GM21825 (cell line): ENCODE measurements around the gene SGO2.
"Not testable (repeated sequence)": the region's sequence is repeated elsewhere in the genome, so short reads cannot be mapped to it uniquely, and the experiment has no call there.

Source experiments
- ATAC-seq: cut with Tn5 transposase; IDR thresholded peaks from one replicate; pipeline ENCODE4 v1.9.1; 2021; ENCODE audit warnings: mild to moderate bottlenecking, moderate library complexity; ENCODE audit not compliant: unreplicated experiment

The SGO2 gene

DNA sequence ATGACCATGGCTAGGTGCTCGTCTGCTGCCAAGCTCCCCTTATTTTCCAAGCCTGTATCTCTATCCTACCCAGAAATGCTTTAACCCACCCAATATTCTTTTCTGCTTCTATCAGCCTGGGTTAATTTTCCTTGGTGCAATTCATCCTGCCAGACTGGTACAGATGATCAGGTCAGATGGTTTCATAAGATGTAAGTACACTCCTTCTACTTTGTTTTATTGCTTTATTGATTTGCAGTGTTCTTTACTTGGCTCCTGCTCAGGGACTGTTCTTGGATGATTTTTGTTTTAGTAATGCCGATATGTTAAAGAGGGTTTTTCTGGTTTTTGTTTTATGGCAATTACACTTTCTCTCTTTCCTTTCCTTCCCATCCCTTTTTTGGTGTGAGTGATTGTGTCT lies 2.4 kb upstream of the SGO2 start:
- ATAC-seq = no peak

DNA sequence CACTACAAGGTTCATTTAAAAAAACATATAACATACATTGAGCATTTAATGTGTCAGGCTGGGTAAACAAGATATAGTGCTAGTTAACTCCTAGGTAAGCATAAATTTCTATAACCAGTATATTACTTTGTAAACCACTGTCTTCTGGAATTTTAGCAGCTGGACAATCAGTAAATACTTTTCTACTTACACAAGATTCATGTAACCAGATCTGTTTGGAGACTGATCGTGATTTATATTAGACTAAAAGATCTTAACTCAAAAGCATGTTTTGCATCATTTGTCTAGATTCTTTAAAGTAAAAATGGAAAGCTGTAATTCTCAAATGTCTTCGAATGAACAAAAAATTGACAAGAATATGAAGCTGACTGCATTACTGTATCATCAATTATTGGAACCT lies 941 bp upstream of the SGO2 start:
- no peak for ATAC-seq

DNA sequence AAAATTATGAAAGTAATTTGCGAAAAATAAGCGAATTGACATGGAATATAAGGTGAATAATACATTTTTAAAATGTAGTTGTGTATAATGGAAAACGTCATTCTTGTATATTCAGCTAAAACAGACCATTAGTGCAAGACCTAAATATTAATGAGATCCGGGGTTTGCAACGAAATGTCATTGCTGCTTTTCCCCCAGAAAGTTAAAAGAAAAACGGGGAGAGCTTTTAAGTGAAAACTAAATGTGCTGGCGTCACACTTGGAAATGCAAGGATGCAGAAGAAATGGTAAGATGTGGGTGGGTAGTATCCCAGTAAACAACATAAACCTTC lies 491 bp upstream of the SGO2 start:
- ATAC-seq = no peak

DNA sequence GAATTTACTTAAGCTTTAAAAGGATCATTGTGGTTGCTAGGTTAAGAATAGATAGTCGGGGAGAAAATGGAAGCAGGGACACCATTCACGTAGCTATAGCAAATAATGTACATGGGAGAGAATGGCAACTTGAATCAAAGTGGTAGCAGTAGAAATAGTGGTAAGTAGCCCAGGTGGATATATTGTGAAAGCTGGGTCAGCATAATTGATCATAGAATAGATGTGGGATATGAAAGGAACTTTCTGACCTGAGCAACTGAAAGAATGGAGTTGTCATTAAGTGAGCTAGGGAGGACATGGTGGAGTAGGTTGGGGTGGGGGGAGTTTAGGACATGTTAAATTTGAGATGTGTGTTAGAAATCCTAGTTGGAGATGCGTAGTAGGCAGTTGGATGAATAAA lies 2.2 kb downstream of the SGO2 start:
- no peak for ATAC-seq

DNA sequence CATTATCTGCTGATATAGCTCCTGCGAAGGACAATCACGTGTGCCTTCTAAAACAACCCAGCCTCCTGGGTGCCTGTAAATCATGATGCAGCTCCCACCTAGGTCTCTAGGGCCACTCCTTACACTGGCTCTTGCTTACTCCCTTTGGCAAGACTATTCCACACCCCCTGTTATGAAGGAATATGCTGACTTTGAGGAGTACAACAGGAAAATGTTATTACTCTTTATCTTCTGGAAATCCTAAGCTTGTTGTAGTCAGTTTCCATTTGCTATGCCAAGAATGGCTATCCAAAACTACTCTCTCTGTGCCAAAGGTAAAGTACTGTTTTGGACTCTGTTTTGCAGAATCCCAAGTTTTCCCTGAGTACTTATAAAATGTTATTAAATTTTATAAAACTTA lies 7.7 kb downstream of the SGO2 start:
- ATAC-seq = no peak

DNA sequence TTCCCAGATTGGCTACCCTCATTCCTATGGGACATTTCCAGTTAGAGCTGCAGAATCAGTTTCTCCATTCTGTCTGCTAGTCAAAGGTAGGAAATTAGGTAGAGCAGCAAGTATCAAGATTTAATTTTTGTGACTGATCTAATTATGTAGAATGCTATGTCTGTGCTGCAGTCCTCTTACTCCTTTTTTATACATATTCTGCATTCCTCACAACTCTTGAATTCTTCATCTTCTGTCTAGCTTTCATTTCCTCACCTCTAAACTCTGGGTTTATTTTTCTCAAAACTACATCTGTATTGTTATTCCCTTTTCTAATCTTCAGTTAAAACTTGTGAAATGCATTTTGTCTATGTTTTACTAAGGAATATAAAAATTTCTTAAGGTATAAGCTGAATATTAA lies 8.6 kb downstream of the SGO2 start:
- ATAC-seq = no peak

DNA sequence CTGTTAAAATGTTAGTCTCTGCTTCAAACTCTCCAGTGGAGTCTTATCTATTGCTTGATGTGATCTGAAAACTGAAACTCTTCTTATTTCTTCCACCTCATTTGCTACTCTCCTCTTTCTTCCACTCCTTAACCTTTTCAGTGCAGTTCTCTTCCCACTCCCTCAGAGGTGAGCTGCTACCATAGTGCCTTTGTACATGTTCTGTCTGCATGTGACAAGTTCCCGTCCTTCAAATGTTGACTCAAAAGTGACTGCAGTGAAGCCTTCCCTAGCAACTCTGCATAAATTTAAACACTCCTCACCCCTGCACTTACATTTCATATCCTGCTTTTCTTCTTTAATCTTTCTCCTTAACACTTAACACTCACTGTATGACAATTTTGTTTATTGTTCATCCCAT lies 12.1 kb downstream of the SGO2 start:
- ATAC-seq = no peak

DNA sequence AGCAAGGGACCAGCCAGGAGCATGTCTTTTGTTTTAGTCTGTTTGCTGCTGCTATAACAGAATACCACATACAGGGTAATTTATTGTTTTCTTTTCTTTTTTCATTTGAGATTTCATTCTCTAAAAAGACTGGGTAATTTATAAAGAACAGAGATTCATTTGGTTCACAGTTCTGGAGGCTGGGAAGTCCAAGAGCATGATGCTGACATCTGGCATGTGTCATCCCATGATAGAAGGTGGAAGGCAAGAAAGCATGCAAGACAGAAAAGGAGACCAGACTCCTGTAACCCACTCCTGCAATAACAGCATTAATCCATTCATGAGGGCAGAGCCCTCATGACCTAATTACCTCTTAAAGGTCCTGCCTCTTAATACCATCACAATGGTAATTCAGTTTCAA lies 14.8 kb downstream of the SGO2 start:
- no peak for ATAC-seq

DNA sequence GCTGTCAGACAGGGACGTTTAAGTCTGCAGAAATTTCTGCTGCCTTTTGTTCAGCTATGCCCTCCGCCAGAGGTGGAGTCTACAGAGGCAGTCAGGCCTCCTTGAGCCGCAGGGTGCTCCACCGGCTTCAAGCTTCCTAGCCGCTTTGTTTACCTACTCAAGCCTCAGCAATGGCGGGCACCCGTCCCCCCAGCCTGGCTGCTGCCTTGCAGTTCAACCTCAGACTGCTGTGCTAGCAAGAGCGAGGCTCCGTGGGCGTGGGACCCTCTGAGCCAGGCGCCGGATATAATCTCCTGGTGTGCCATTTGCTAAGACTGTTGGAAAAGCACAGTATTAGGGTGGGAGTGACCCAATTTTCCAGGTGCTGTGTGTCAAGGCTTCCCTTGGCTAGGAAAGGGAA lies 40.6 kb downstream of the SGO2 start:
- not testable (repeated sequence) for ATAC-seq

DNA sequence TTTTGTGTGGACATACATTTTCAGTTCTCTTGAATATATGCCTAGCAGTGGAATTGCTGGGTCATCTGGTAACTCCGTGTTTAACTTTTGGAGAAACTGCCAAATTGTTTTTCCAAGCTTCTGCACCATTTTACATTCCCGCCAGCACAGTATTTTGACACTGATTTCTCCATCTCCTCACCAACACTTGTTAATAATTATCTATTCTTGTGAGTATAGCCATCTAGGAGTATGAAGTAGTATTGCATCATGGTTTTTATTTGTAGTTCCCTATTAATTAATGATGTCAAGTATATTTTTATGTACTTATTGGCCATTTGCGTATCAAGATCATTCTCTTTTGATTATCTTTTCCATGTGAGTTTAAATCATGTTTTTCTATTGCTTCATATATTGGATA lies 41.9 kb downstream of the SGO2 start:
- no peak for ATAC-seq

DNA sequence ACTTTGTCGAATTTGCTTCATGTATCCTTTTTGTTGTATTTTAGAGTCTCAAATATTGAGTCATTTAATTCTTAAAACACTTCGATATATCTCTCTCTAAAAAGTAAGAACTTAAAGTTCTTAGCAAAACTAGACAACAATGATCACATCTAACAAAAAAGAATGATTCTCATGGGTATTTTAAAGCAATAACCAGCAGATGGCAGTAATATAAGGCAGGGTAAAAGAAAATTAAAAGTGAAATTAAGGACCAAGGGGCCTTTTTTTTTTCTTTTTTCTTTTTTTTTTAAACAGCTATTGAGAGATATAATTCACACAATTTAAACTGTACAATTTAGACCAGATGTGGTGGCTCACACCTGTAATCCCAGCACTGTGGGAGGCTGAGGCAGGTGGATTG lies 50.0 kb downstream of the SGO2 start:
- no peak for ATAC-seq

DNA sequence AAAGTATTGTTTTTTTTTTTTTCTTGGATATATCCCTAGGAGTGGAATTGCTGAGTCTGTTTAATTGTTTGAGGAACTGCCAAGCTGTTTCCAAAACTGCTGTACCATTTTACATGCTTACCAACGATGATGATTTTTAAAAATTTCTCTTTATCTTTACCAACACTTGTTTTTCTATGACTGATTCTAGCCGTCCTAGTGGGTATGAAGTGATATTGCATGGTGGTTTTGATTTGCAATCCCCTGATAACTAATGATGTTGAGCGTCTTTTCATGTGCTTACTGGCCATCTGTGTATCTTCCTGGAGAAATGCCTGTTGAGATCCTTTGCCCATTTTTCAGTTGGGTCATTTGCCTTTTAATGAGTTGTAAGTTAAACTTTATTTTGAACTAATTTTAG lies 51.0 kb downstream of the SGO2 start:
- no peak for ATAC-seq

DNA sequence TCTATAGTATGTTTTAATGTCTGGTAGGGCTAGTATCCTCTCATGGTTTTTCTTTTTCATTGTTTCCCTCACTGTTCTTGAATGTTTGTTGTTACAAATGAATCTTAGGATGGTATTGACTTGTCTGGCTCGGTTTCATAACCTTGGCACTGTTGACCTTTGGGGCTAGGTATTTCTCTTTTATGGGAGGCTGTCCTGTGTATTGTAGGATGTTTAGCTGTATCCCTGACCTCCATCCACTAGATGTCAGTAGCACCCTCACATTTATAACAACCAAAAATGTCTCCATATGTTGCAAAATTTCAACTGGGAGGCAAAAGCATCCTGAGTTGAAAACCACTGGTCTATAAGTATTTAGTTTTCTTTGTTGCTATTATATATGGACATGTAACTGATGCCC lies 52.8 kb downstream of the SGO2 start:
- no peak for ATAC-seq

DNA sequence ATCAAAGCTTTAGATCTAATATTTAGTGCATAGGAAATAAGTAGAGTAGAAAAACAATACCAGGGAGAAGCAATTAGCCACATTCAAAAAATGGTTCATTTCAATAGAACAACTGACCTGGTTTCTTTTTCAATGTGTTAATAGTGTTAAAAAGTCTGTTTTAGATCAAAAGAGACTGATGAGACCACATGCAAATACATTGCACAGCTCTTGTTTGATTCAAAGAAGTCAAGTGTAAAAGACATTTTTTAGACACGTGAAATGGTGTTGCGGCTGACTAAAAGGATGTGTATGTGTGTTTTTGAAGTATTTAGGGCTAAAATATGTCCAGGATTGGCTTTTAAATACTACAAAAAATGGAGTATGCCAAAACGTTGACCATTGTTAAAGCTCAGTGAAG lies 58.6 kb downstream of the SGO2 start:
- ATAC-seq = no peak

DNA sequence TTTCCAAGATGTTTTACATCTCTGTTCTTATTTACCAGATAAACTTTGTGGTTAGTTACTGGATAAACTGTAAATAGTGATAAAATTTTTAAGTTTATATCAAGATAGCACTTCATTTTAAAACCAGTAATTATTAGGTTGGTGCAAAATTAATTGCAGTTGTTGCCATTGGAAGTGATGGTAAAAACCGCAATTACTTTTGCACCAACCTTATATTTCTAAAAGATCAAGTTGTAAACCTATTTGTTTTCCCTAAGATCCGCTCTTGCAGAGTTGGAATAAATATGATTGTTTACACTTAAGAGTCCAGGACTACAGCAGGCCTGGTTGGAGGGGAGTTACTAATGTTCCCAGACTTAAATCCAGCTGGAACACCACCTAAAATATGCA lies 59.3 kb downstream of the SGO2 start:
- ATAC-seq = no peak

DNA sequence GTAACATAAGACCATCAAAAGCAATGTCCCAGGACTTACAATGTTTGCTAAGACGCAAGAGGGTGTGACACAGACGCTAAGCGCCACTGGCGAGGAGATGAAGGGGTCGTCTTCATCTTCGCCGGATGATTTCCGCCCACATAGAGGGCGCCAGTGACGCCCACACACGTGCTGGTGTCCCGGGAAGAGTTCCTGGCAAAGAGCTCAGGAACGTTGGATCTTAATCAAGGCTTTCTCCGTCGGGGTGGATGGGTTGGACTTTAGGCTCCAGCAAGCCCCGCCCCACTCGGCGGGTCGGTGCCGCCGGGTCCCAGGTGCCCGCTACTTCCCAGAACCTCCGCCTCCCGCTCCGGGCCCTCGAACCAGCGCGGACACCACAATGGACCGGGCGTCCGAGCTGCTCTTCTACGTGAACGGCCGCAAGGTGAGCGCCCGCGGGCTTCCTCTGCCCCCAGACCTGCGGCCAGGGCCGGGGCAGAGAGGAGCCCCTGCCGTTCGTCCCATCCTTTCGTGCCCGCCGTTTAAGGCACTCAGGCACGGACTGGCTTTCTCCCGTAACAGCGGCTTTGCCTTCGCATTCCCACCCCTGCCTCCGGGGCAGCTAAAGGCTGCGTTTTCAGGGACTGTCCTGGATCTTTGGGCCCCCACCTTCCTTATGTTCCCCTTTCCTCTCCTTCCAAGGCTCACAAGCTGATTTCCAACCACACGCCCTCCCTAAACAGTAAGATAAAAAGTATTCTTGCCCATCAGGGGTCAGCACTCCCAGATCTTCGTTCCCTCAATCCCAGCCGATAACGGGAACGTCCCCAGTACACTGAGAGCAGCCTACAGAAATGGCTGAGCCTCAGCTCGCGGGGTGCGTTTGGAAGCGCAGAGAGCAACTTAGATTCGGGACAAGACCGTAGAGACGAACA lies 60.0 kb downstream of the SGO2 start, which contains the start of gene AOX1:
Gene AOX1, plus strand, starts transcription at position 285 of the 914 bp plus-strand sequence. Its CDS starts 95 bp downstream, at position 380.
- no peak for ATAC-seq

DNA sequence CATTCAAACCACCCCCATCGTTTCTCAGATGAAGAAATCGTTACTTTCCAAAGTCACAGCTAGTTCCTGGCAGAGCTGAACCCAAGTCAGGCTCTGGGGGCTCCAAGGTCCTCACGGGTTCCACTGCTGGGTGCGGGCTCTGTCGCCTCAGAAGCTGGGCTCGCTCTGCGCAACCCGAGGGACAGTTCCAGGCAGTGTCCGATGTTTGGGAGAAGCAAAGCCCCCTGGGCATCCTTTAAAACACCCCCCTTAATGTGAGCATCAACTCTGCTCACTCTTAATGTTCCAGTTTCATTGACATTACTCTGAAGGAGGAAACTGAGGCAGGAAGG lies 60.6 kb downstream of the SGO2 start:
- ATAC-seq = no peak

DNA sequence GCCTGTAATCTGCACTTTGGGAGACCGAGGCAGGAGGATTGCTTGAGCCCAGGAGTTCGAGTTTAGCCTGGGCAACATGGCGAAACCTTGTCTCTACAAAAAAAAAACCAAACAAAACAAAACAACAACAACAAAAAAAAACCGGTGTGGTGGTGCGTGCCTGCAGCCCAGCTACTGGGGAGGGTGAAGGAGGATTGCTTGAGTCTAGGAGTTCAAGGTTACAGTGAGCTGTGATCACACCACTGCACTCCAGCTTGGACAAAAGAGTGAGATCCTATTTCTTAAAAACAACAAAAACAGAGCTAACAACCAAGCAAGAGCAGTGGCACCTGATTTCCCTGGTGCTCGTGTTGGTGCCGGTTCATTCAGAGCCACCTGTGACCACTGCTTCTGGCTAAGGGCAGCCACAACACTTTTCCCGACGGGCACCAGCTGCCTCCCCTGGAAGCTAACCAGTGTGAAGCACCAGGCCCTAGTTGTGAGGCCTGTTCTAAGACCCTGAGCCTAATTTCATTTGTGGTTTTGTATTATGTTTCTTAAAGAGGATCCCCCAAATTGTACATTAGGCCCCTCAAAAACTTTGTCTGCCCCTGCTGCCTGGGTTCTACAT lies 61.1 kb downstream of the SGO2 start:
- no peak for ATAC-seq

DNA sequence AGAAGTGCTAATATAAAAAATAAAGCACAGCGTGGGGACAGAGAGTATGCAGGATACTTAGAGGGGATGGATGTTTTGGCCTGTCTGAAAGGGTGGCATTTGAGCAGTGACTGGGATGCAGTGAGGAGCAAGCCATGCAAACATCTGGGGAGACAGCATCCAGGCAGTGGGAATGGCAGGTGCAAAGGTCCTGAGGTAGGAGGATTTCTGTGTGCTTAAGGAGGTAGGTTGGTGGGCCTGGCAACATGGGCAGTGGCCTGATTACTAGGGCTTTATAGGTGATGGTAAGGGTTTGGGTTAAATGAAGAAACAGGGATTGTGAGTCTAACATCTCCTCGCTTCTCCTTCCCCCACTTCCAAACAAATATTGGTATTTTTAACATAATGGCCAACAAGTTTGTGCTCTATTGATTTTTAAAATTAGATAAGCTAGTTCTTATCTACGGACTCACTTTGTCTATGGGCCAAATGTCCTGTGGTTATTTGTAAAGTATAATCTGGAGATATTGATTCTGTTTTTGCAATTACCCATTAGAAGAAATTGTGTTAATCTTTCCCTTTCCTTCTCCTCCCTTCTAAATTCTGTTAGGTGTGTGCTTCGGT lies 62.2 kb downstream of the SGO2 start:
- ATAC-seq = no peak

DNA sequence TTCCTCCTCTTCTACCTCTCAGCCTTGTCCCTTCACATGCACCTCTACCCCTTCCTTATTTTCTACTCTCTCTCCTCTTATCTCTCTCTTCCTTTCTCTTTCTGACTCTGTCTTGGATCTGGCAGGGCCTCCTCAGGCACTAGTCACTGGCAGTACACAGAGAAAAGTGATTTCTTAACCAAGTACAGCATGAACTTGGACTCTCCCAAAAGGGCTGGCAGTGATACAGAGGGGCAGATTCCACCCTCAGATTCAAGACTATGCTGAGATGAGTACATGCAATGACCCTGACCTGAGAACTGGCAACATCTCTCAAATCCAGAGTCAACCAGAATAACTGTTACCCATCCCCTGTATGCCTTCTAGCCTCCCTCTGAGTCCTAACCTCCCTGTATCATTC lies 64.1 kb downstream of the SGO2 start:
- no peak for ATAC-seq

DNA sequence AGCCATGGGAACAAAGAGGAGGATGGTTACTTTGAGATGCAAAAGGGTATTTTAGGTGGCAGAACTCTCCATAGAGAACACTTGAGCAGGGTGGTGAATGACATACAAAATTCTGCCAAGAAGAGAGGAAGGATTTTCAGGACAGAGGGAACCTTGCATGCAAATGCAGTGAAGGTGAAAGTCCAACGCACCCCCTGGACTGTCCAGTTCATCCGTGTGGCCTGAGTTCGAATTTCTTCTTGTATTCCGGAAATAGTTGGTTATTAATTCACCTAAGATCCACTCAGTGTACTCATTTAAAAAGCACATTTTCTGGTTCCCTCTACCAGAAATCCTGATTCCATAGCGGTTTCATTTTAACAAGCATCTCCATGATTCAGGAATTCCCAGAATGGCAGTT lies 65.3 kb downstream of the SGO2 start:
- ATAC-seq = no peak

DNA sequence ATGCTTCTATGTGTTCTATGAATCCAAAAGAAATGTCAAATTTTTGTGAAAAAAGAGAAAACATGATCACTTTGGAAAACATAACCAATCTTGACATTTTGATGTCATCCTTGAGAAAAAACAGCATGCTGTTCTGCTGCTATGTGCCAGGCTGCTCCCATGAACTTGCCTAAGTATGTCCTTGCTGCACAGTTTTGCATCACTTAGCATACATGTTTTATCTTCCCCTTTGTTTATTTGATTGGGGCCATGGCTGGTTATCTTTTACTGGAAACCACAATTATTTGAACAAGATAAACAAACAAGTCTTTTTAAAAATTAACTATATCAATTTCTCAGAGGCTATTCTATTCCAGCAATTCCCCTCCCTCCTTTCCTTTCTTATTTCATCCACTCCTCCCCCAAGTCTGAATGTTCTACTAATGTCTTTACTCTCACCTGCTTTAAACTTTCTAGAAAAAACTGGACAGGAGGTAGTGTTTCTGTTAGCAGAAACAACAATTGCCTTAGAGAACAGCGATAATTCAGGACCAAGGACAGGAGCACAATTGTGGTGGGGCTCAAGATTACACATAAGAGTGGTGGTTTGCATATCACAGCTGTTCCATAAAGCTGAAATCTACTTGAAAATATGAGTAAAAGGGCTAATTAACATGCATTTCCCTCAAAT lies 66.5 kb downstream of the SGO2 start:
- ATAC-seq = no peak
